Measurements from ENCODE around the gene TSPAN19. TPM values are rescaled to one million over a fixed set of nuclear protein-coding genes. Genes with fewer than 3 reads are reported as not detected.
"Not testable (repeated sequence)": the region's sequence is repeated elsewhere in the genome, so short reads cannot be mapped to it uniquely, and the experiment has no call there.

Gene TSPAN19
- total and polyA plus RNA-seq, 9 of the 15 experiments (the other 6 are each of a cell fraction or from before 2014, with no cell fraction given), result not detected

DNA sequence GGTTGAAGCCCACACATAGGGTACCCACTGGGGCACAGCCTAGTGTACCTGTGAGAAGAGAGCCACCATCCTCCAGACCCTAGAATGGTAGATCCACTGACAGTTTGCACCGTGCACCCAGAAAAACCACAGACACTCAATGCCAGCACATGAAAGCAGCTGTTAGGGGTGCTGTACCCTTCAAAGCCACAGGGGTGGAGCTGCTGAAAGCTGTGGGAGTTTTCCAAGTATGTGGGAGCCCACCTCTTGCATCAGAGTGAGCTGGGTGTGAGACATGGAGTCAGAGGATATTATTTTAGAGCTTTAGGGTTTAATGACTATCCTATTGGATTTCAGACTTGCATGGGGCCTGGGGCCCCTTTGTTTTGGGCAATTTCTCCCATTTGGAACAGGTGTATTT, 30.5 kb downstream of the TSPAN19 start:
- POLR2A ChIA-PET, result no interaction called here
- Histone ChIP-seq H3K79me2 (ENCODE audit: control insufficient read depth, insufficient read depth, low read length) (no peaks in the 10 kb centered on the region), H2AFZ (ENCODE audit: low read depth, low read length) (no peak overlapping the region), H3K4me1 (replicated peaks in 1 of 2; ENCODE audit: control insufficient read depth in 2 of 2, insufficient read depth in 2 of 2, low read length in 2 of 2) (no peaks in the 10 kb centered on the region), H3K9ac (ENCODE audit: insufficient read depth in 1 of 2, low read depth in 2 of 2, low read length in 2 of 2) (no peak overlapping the region), H3K9me3 (replicated peaks; ENCODE audit: control insufficient read depth, insufficient read depth, low read depth, low read length) (no peaks in the 10 kb centered on the region; the same call in 1 of the 2 replicates), H3K27ac (ENCODE audit: extremely low read depth, low read depth, low read length) (no peak overlapping the region), H3K4me3 (no peak overlapping the region), H3K36me3 (ENCODE audit: control insufficient read depth, insufficient read depth, low read length) (no peaks in the 10 kb centered on the region), H3K9me1 (ENCODE audit: control insufficient read depth, insufficient read depth, low read length) (no peaks in the 10 kb centered on the region), H4K20me1 (replicated peaks; ENCODE audit: control insufficient read depth, insufficient read depth, low read length) (no peaks in the 10 kb centered on the region), H3K27me3 (ENCODE audit: control insufficient read depth in 2 of 2, insufficient read depth in 2 of 2, low read length in 2 of 2) (no peaks in the 10 kb centered on the region), H3K4me2 (ENCODE audit: insufficient read depth, low read length) (no peak overlapping the region)
- DNase-seq (ENCODE audit: extremely low read depth in 1 of 4, low spot score in 3 of 4) (no peak), ATAC-seq (no peak), FAIRE-seq (no peak)
- intact Hi-C loops (cut with micrococcal nuclease), result no loop called here
- 0% methylated on average over 1 of the region's 1 CpG for WGBS (ENCODE audit: insufficient coverage, low coverage, missing lambda C conversion rate)
- BruUV-seq (replicated peaks), result no TSS peak
- in situ Hi-C loops (cut with MboI), result no loop called here
- TF ChIP-seq SOX6 (IDR thresholded peaks at IDR 0.05) (no peak), BCL6 (CRISPR knock-in tag; IDR thresholded peaks at IDR 0.05) (no peak), HSF4 (CRISPR knock-in tag; IDR thresholded peaks at IDR 0.05; ENCODE audit: borderline replicate concordance) (no peak), CREM (IDR thresholded peaks at IDR 0.05; ENCODE audit: low read depth) (no peak)
- TF ChIP-seq, protein P1, sequence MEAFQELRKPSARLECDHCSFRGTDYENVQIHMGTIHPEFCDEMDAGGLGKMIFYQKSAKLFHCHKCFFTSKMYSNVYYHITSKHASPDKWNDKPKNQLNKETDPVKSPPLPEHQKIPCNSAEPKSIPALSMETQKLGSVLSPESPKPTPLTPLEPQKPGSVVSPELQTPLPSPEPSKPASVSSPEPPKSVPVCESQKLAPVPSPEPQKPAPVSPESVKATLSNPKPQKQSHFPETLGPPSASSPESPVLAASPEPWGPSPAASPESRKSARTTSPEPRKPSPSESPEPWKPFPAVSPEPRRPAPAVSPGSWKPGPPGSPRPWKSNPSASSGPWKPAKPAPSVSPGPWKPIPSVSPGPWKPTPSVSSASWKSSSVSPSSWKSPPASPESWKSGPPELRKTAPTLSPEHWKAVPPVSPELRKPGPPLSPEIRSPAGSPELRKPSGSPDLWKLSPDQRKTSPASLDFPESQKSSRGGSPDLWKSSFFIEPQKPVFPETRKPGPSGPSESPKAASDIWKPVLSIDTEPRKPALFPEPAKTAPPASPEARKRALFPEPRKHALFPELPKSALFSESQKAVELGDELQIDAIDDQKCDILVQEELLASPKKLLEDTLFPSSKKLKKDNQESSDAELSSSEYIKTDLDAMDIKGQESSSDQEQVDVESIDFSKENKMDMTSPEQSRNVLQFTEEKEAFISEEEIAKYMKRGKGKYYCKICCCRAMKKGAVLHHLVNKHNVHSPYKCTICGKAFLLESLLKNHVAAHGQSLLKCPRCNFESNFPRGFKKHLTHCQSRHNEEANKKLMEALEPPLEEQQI (IDR thresholded peaks at IDR 0.05), result no peak
- CTCF ChIA-PET (ENCODE audit: low intra/inter-chr PET ratio), result no interaction called here

DNA sequence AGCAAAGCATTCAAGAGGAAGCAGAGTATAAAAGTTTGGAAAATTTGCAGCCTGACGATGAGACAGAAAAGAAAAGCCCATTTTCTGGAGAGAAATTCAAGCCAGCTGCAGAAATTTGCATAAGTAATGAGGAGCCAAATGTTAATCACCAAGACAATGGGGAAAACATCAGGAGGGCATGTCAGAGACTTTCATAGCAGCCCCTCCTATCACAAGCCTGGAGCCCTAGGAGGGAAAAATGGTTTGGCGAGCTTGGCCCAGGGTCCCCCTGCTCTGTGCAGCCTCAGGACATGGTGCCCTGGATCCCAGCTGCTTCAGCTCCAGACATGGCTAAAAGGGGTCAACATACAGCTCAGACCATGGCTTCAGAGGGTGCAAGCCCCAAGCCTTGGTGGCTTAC, 31.0 kb downstream of the TSPAN19 start:
- H3K27me3 ChIP-seq (ENCODE audit: control insufficient read depth in 2 of 2, insufficient read depth in 2 of 2, low read length in 2 of 2); POLR2A ChIA-PET: not testable (repeated sequence)
- WGBS (ENCODE audit: insufficient coverage, low coverage, missing lambda C conversion rate), result 0% methylated on average over 2 of the region's 2 CpGs

More for the DNA sequence above, 31.0 kb downstream of the TSPAN19 start:
- FAIRE-seq; H3K36me3 ChIP-seq (ENCODE audit: control insufficient read depth, insufficient read depth, low read length); H3K4me3 ChIP-seq; BruUV-seq (replicated peaks); ATAC-seq; DNase-seq (ENCODE audit: extremely low read depth in 1 of 4, low spot score in 3 of 4); H3K9me1 ChIP-seq (ENCODE audit: control insufficient read depth, insufficient read depth, low read length); H4K20me1 ChIP-seq (replicated peaks; ENCODE audit: control insufficient read depth, insufficient read depth, low read length); CTCF ChIA-PET (ENCODE audit: low intra/inter-chr PET ratio); H3K9ac ChIP-seq (ENCODE audit: insufficient read depth in 1 of 2, low read depth in 2 of 2, low read length in 2 of 2); H3K4me1 ChIP-seq (replicated peaks in 1 of 2; ENCODE audit: control insufficient read depth in 2 of 2, insufficient read depth in 2 of 2, low read length in 2 of 2); H3K4me2 ChIP-seq (ENCODE audit: insufficient read depth, low read length); H2AFZ ChIP-seq (ENCODE audit: low read depth, low read length); H3K79me2 ChIP-seq (ENCODE audit: control insufficient read depth, insufficient read depth, low read length); in situ Hi-C loops (cut with MboI); intact Hi-C loops (cut with micrococcal nuclease); H3K27ac ChIP-seq (ENCODE audit: extremely low read depth, low read depth, low read length); H3K9me3 ChIP-seq (replicated peaks; ENCODE audit: control insufficient read depth, insufficient read depth, low read depth, low read length): not testable (repeated sequence)

Data from K562 (cell line).